Tibial nerve (tissue), 4 donors: ENCODE measurements around the gene TRAPPC6A. TPM values are rescaled to one million over a fixed set of nuclear protein-coding genes. Genes with fewer than 3 reads are reported as not detected.

ENCODE experiments used
- DNase-seq, 2 donors: peaks; one replicate each; pipeline ENCODE4 v3.0.0-alpha.2; 2019; ENCODE audit warnings: low spot score in 2 of 2
- H3K27ac ChIP-seq, 4 donors: fragments of 200-600 bp; sonication (generic) in 3 of 4; one replicate each; pipeline ENCODE4 v1.5.1; 2017 to 2019; ENCODE audit warnings: mild to moderate bottlenecking in 1 of 4
- H3K27me3 ChIP-seq, 2 donors: fragments of 200-600 bp; sonication (generic) in 1 of 2; one replicate each; pipeline versions ENCODE4 v1.5.1 to v1.6.0; 2017 to 2019
- H3K36me3 ChIP-seq, 3 donors: fragments of 200-600 bp; sonication (generic); one replicate each; pipeline ENCODE4 v1.5.1; 2018 to 2019
- H3K4me1 ChIP-seq, 4 donors: fragments of 200-600 bp; sonication (generic) in 3 of 4; one replicate each; pipeline ENCODE4 v1.5.1; 2017 to 2019
- H3K4me3 ChIP-seq, 4 donors: fragments of 200-600 bp; sonication (generic) in 3 of 4; one replicate each; pipeline ENCODE4 v1.5.1; 2017 to 2019; ENCODE audit warnings: mild to moderate bottlenecking in 1 of 4, moderate library complexity in 1 of 4
- H3K9me3 ChIP-seq, 4 donors: fragments of 200-600 bp; sonication (generic) in 3 of 4; one replicate each; pipeline ENCODE4 v1.5.1; 2017 to 2019
- EP300 ChIP-seq, 2 donors: sonication (generic); formaldehyde crosslinking; IDR thresholded peaks; one replicate each; pipeline ENCODE4 v1.6.1; 2017; ENCODE audit warnings: antibody characterized with exemption in 2 of 2, mild to moderate bottlenecking in 1 of 2
- POLR2A ChIP-seq, 2 donors: fragments of 450-650 bp; IDR thresholded peaks; one replicate each; pipeline ENCODE4 v1.6.1; 2017; ENCODE audit warnings: antibody characterized with exemption in 2 of 2, mild to moderate bottlenecking in 2 of 2, moderate library complexity in 2 of 2
- WGBS, 2 donors: methylation state at CpG; one replicate each; pipeline ENCODE4 v1.1.5; 2018; 5-methylcytosine and 5-hydroxymethylcytosine counted together
- total RNA-seq, 4 donors: library from RNA; depleted of rRNA; stranded (reverse); fragments of >200 nt; gene quantifications; one replicate each; pipeline ENCODE4 v1.1.0, GENCODE V29; 2016
- TF ChIP-seq, protein P1 (sequence below), 5 experiments: fragments of 200-600 bp in 3 of 5; fragments of 450-650 bp in 2 of 5; sonication (generic) in 3 of 5; IDR thresholded peaks; one replicate each; pipeline ENCODE4 v1.5.1; 2016 to 2019; ENCODE audit warnings: antibody characterized with exemption in 5 of 5, mild to moderate bottlenecking in 3 of 5, moderate library complexity in 2 of 5

The TRAPPC6A gene
- total RNA-seq, 4 donors from 2014 or later, result 13.5 to 52.9 (median 29.1) TPM

DNA sequence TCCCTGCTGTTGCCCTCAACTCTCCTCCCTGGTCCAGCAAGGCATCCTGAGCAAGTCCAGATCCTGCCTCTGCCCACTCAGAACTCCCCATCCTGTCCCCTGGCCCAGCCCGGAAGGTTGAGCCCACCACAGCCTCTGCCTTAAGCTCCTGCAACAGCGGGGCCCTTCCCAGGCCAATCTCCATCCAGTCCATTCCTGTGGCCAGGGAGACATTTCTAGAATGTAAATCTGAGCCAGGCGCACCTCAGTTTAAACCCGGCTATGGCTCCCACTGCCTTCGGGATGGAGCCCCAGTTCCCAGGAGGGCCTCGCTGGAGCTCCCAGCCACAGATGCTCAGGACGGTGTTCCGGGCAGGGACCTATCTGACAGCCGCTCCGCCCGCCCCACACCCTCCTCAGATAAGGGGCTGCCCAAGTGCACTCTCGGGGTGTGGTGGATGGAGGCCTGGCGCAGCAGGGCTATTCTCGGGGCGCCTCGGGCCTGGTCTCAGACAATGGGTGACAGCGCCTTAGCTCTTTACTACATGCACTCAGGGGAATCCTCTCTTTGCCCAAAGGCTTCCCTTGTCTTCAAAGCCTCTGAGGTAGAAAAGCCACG, 5.3 kb downstream of the TRAPPC6A start:
- Histone ChIP-seq H3K27me3 (no peaks in the 10 kb centered on the region), H3K27ac (no peak overlapping the region), H3K4me1 (peaks cover 0 to 28% (median 4%) of the 10 kb centered on the region in 4 donors), H3K4me3 (no peak overlapping the region), H3K36me3 (no peaks in the 10 kb centered on the region), H3K9me3 (no peaks in the 10 kb centered on the region)
- 81 to 88% methylated on average over 15 to 18 of the region's 18 CpGs for WGBS, 2 donors
- DNase-seq, result no peak
- TF ChIP-seq, protein P1, sequence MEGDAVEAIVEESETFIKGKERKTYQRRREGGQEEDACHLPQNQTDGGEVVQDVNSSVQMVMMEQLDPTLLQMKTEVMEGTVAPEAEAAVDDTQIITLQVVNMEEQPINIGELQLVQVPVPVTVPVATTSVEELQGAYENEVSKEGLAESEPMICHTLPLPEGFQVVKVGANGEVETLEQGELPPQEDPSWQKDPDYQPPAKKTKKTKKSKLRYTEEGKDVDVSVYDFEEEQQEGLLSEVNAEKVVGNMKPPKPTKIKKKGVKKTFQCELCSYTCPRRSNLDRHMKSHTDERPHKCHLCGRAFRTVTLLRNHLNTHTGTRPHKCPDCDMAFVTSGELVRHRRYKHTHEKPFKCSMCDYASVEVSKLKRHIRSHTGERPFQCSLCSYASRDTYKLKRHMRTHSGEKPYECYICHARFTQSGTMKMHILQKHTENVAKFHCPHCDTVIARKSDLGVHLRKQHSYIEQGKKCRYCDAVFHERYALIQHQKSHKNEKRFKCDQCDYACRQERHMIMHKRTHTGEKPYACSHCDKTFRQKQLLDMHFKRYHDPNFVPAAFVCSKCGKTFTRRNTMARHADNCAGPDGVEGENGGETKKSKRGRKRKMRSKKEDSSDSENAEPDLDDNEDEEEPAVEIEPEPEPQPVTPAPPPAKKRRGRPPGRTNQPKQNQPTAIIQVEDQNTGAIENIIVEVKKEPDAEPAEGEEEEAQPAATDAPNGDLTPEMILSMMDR (IDR thresholded peaks at IDR 0.05), result no peak
- TF ChIP-seq POLR2A (IDR thresholded peaks at IDR 0.05) (no peak), EP300 (IDR thresholded peaks at IDR 0.05) (no peak)

DNA sequence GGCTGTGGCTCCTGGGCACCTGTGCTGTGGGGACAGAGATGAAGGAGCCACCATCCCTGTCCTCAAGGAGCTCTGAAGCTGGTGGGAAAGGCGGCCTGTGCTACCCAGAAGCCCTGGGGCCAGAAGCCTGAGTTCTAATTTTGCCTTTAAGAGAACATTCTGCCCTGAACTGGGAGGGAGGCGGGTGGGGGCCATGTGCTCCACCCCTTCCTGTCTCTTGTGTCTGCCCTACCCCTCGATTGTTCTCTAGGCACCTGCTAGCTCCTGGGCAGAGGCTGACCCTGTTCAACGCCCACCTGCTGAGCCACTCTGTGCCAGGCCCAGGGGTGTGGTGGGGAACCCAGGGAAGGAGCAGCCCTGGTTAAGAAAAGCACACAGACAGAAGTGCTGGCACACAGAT, 5.9 kb downstream of the TRAPPC6A start:
- no peak for DNase-seq
- H3K27me3 ChIP-seq, result no peaks in the 10 kb centered on the region
- H3K9me3 ChIP-seq, result no peaks in the 10 kb centered on the region
- peaks cover 0 to 23% (median 1%) of the 10 kb centered on the region in 4 donors for H3K4me1 ChIP-seq
- 61 to 73% methylated on average over 4 of the region's 4 CpGs for WGBS, 2 donors
- no peak overlapping the region for H3K27ac ChIP-seq
- H3K36me3 ChIP-seq, result no peaks in the 10 kb centered on the region
- TF ChIP-seq POLR2A (IDR thresholded peaks at IDR 0.05), result no peak
- TF ChIP-seq, protein P1 (IDR thresholded peaks at IDR 0.05), result no peak
- no peak for TF ChIP-seq EP300 (IDR thresholded peaks at IDR 0.05)
- no peak overlapping the region for H3K4me3 ChIP-seq

DNA sequence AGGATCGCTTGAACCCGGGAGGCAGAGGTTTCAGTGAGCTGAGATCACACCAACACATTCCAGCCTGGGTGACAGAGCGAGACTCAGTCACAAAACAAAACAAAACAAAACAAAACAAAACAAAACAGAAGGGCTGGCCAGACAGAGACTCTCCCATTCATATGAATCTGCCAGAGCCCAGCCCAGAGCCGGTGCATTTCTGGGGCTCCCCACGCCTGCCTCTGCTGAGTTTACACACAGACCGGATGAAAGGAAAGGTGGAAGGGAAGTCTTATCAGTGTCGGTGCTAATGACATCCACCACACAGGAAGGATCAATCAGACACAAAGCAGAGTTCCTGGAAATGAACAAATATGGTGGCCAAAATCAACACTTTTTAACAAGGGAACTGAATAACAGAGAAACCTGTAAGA, 6.8 kb downstream of the TRAPPC6A start:
- H3K9me3 ChIP-seq, result no peaks in the 10 kb centered on the region
- no peak overlapping the region for H3K4me3 ChIP-seq
- no peak for DNase-seq
- H3K27ac ChIP-seq, result no peak overlapping the region
- H3K4me1 ChIP-seq, result peaks cover 0 to 18% (median 0%) of the 10 kb centered on the region in 4 donors
- no peak for TF ChIP-seq POLR2A (IDR thresholded peaks at IDR 0.05)
- TF ChIP-seq, protein P1 (IDR thresholded peaks at IDR 0.05), result no peak
- peak in 1 of 2 donors; percentile 32 for TF ChIP-seq EP300 (IDR thresholded peaks at IDR 0.05)
- no peaks in the 10 kb centered on the region for H3K27me3 ChIP-seq
- 59% methylated on average over 7 of the region's 7 CpGs for WGBS, 2 donors
- no peaks in the 10 kb centered on the region for H3K36me3 ChIP-seq

DNA sequence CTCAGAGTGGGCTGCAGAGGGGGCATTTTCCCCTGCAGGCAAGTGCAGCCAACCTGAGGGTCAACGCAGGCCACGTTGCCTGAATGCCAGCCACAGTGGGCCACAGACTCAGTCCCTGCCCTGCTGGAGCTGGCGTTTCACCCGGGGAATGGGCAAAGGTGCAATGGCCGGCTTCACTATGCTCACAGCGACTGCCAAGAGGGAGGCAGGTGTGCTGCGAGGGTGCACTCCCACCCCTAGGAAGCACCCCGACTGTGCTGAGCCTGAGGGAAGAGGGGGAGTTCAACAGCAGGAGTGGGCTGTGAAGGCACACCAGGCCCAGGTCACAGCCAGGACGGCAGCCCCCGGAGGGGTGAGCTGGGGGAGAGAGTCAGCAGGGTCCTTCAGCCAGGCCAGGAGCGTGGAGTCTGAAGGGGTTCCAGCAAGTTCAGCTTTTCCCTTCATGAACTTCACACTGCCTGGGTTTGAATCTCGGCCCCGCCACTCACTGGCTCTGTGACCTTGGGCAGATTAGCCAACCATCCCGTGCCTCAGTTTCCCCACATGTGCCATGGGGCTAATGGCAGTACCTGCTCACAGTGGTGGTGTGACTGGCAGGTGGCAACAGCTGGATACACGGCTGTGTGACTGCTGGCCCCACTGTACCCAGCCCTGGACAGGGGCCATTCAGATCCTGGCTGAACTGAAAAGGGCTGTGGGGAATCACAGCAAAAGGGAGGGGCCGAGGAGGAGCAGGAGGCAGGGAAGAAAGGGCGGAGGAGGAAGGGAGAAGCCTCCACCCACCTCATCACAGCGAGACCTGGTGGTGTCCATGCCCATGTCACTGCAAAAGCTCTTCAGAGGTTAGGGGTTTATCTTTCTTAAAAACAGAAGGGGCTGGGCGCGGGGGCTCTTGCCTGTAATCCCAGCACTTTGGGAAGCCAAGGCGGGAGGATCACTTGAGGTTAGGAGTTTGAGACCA, 7.6 kb downstream of the TRAPPC6A start:
- no peaks in the 10 kb centered on the region for H3K9me3 ChIP-seq
- 77 to 79% methylated on average over 20 to 21 of the region's 21 CpGs for WGBS, 2 donors
- H3K4me1 ChIP-seq, result peaks cover 0 to 18% (median 0%) of the 10 kb centered on the region in 4 donors
- no peaks in the 10 kb centered on the region for H3K27me3 ChIP-seq
- H3K27ac ChIP-seq, result no peak overlapping the region
- no peaks in the 10 kb centered on the region for H3K36me3 ChIP-seq
- no peak overlapping the region for H3K4me3 ChIP-seq
- no peak for DNase-seq
- TF ChIP-seq EP300 (IDR thresholded peaks at IDR 0.05), result no peak
- TF ChIP-seq, protein P1 (IDR thresholded peaks at IDR 0.05), result no peak
- TF ChIP-seq POLR2A (IDR thresholded peaks at IDR 0.05), result no peak

DNA sequence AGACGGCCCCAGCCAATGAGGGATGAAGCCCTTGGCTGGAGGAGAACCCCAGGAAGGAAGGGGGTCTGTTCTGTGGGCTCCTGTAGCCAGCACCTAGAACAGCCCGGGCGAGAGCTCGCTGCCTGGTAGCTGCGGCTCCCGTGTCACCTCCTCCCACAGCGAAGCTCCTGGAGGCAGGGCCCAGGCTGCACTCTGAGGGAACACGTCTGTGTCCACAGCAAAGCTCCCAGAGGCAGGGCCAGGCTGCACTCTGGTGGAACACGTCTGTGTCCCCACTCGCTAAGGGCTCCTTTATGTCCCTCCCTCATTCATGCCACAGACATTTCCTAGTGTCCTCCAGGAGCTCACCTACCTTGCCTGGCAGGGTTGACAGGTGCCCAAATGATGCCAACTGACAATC, 8.4 kb downstream of the TRAPPC6A start:
- Histone ChIP-seq H3K36me3 (no peaks in the 10 kb centered on the region), H3K27ac (no peak overlapping the region), H3K27me3 (no peaks in the 10 kb centered on the region), H3K4me1 (peaks cover 0 to 24% (median 2%) of the 10 kb centered on the region in 4 donors), H3K9me3 (no peaks in the 10 kb centered on the region), H3K4me3 (no peak overlapping the region)
- no peak for DNase-seq
- 84 to 89% methylated on average over 6 to 10 of the region's 10 CpGs for WGBS, 2 donors
- no peak for TF ChIP-seq POLR2A (IDR thresholded peaks at IDR 0.05)
- TF ChIP-seq EP300 (IDR thresholded peaks at IDR 0.05), result no peak
- TF ChIP-seq, protein P1 (IDR thresholded peaks at IDR 0.05), result no peak
